SK-N-MC (cell line): Measurements from ENCODE around the gene STK32A.

Experiments
- DNase-seq: peaks from one replicate; pipeline ENCODE4 v3.0.0-alpha.2; 2011; ENCODE audit warnings: low read depth, low spot score
- H3K27ac ChIP-seq: fragments of 200-600 bp; sonication (generic); 2 replicates; pipeline ENCODE4 v1.5.1; 2016; ENCODE audit warnings: mixed run types
- H3K36me3 ChIP-seq: fragments of 200-600 bp; sonication (generic); 2 replicates; pipeline ENCODE4 v1.6.1; 2017; ENCODE audit warnings: antibody characterized with exemption, low read length, mixed read lengths; ENCODE audit not compliant: insufficient read depth
- H3K4me3 ChIP-seq: fragments of 200-600 bp; sonication (generic); 2 replicates; pipeline ENCODE4 v1.5.1; 2016
- H3K9ac ChIP-seq: fragments of 200-600 bp; sonication (generic); 2 replicates; pipeline ENCODE4 v1.8.0; 2017; ENCODE audit warnings: mixed run types, mixed read lengths; ENCODE audit not compliant: insufficient read length
- H3K9me3 ChIP-seq: fragments of 200-600 bp; sonication (generic); 2 replicates; pipeline ENCODE4 v1.6.1; 2017; ENCODE audit warnings: low read depth, mild to moderate bottlenecking, antibody characterized with exemption, low read length, moderate library complexity, mixed read lengths
- EZH2 ChIP-seq: fragments of 200-600 bp; sonication (generic); IDR thresholded peaks from one replicate; pipeline ENCODE4 v1.6.1; 2017; ENCODE audit warnings: antibody characterized with exemption
- FOXP2 ChIP-seq: optimal IDR thresholded peaks from 2 replicates; pipeline ENCODE3; 2011; ENCODE audit warnings: mild to moderate bottlenecking, moderate library complexity; ENCODE audit not compliant: insufficient read depth; ENCODE audit errors: extremely low read length, control extremely low read depth
- POLR2AphosphoS5 ChIP-seq: IDR thresholded peaks from 2 replicates; pipeline ENCODE4 v1.6.1; 2012; ENCODE audit warnings: mild to moderate bottlenecking, low read depth, low read length, borderline replicate concordance

Gene STK32A

GRCh38 chr5:147317978-147318684 lies 83.3 kb downstream of the STK32A start:
- Histone ChIP-seq H3K36me3 (no peaks in the 10 kb centered on the region), H3K27ac (no peak overlapping the region), H3K4me3 (no peak overlapping the region), H3K9ac (no peak overlapping the region), H3K9me3 (no peaks in the 10 kb centered on the region)
- no peak for DNase-seq
- no peak for TF ChIP-seq FOXP2
- no peak for TF ChIP-seq EZH2
- TF ChIP-seq POLR2AphosphoS5: no peak

- no peak overlapping the region for H3K27ac ChIP-seq
- H3K9ac ChIP-seq: no peak overlapping the region
- H3K36me3 ChIP-seq: no peaks in the 10 kb centered on the region
- TF ChIP-seq EZH2 (no peak), FOXP2 (no peak), POLR2AphosphoS5 (no peak)
- no peak overlapping the region for H3K4me3 ChIP-seq
- no peaks in the 10 kb centered on the region for H3K9me3 ChIP-seq
- DNase-seq: no peak
These were observed 86.7 kb downstream of the STK32A start for GRCh38 chr5:147321569-147321968.

GRCh38 chr5:147327421-147327820 lies 92.6 kb downstream of the STK32A start:
- H3K9me3 ChIP-seq: no peaks in the 10 kb centered on the region
- no peak for DNase-seq
- TF ChIP-seq FOXP2 (no peak), POLR2AphosphoS5 (no peak), EZH2 (no peak)
- H3K9ac ChIP-seq: no peak overlapping the region
- H3K4me3 ChIP-seq: no peak overlapping the region
- H3K36me3 ChIP-seq: no peaks in the 10 kb centered on the region
- H3K27ac ChIP-seq: no peak overlapping the region

- Histone ChIP-seq H3K36me3 (no peaks in the 10 kb centered on the region), H3K9ac (no peak overlapping the region), H3K4me3 (no peak overlapping the region), H3K9me3 (no peaks in the 10 kb centered on the region), H3K27ac (no peak overlapping the region)
- TF ChIP-seq EZH2 (no peak), FOXP2 (no peak), POLR2AphosphoS5 (no peak)
- no peak for DNase-seq
These were observed 93.1 kb downstream of the STK32A start for GRCh38 chr5:147327905-147328304.

- Histone ChIP-seq H3K4me3 (no peak overlapping the region), H3K36me3 (no peaks in the 10 kb centered on the region), H3K9ac (no peak overlapping the region), H3K27ac (no peak overlapping the region), H3K9me3 (no peaks in the 10 kb centered on the region)
- TF ChIP-seq POLR2AphosphoS5: no peak
- TF ChIP-seq FOXP2: no peak
- no peak for TF ChIP-seq EZH2
- no peak for DNase-seq
These were observed 97.8 kb downstream of the STK32A start for GRCh38 chr5:147332658-147333057.

GRCh38 chr5:147336876-147337275 lies 102.0 kb downstream of the STK32A start:
- Histone ChIP-seq H3K4me3 (no peak overlapping the region), H3K9me3 (no peaks in the 10 kb centered on the region), H3K36me3 (no peaks in the 10 kb centered on the region), H3K27ac (no peak overlapping the region), H3K9ac (no peak overlapping the region)
- TF ChIP-seq EZH2: no peak
- TF ChIP-seq FOXP2: no peak
- TF ChIP-seq POLR2AphosphoS5: no peak
- DNase-seq: no peak

- H3K9me3 ChIP-seq: no peaks in the 10 kb centered on the region
- H3K4me3 ChIP-seq: no peak overlapping the region
- no peak overlapping the region for H3K27ac ChIP-seq
- DNase-seq: no peak
- TF ChIP-seq EZH2 (no peak), FOXP2 (no peak), POLR2AphosphoS5 (no peak)
- no peak overlapping the region for H3K9ac ChIP-seq
- no peaks in the 10 kb centered on the region for H3K36me3 ChIP-seq
These were observed 104.5 kb downstream of the STK32A start for GRCh38 chr5:147339313-147339712.

GRCh38 chr5:147340941-147341340 lies 106.1 kb downstream of the STK32A start:
- Histone ChIP-seq H3K27ac (no peak overlapping the region), H3K4me3 (no peak overlapping the region), H3K9me3 (no peaks in the 10 kb centered on the region), H3K36me3 (no peaks in the 10 kb centered on the region), H3K9ac (no peak overlapping the region)
- no peak for TF ChIP-seq EZH2
- TF ChIP-seq FOXP2: no peak
- TF ChIP-seq POLR2AphosphoS5: no peak
- DNase-seq: no peak

GRCh38 chr5:147341345-147341744 lies 106.5 kb downstream of the STK32A start:
- DNase-seq: no peak
- no peaks in the 10 kb centered on the region for H3K9me3 ChIP-seq
- TF ChIP-seq EZH2 (no peak), FOXP2 (no peak), POLR2AphosphoS5 (no peak)
- no peak overlapping the region for H3K27ac ChIP-seq
- H3K4me3 ChIP-seq: no peak overlapping the region
- H3K36me3 ChIP-seq: no peaks in the 10 kb centered on the region
- no peak overlapping the region for H3K9ac ChIP-seq
